ENCODE data around the gene FAM107B.

Gene FAM107B

GRCh38 chr10:14753441-14753840, 21.3 kb downstream of the FAM107B start:
- DNase-seq (ENCODE audit: low read depth, low spot score) = no peak
- in situ Hi-C loops (cut with HindIII; ENCODE audit: low sequenced_read_pairs) = no loop called here
- no peak for TF ChIP-seq CTCF (IDR thresholded peaks at IDR 0.05; ENCODE audit: low read depth, low read length)
- H3K4me3 ChIP-seq (ENCODE audit: low read depth, low read length) = no peak overlapping the region

GRCh38 chr10:14751921-14752320, 22.8 kb downstream of the FAM107B start:
- in situ Hi-C loops (cut with HindIII; ENCODE audit: low sequenced_read_pairs) = no loop called here
- no peak for TF ChIP-seq CTCF (IDR thresholded peaks at IDR 0.05; ENCODE audit: low read depth, low read length)
- peak; percentile 33 for DNase-seq (ENCODE audit: low read depth, low spot score)
- no peak overlapping the region for H3K4me3 ChIP-seq (ENCODE audit: low read depth, low read length)

- DNase-seq (ENCODE audit: low read depth, low spot score) = no peak
- H3K4me3 ChIP-seq (ENCODE audit: low read depth, low read length) = no peak overlapping the region
- in situ Hi-C loops (cut with HindIII; ENCODE audit: low sequenced_read_pairs) = no loop called here
- TF ChIP-seq CTCF (IDR thresholded peaks at IDR 0.05; ENCODE audit: low read depth, low read length) = no peak
These were observed 23.4 kb downstream of the FAM107B start for GRCh38 chr10:14751014-14751896.

- in situ Hi-C loops (cut with HindIII; ENCODE audit: low sequenced_read_pairs) = no loop called here
- no peak for DNase-seq (ENCODE audit: low read depth, low spot score)
- no peak overlapping the region for H3K4me3 ChIP-seq (ENCODE audit: low read depth, low read length)
- no peak for TF ChIP-seq CTCF (IDR thresholded peaks at IDR 0.05; ENCODE audit: low read depth, low read length)
These were observed 25.5 kb downstream of the FAM107B start for GRCh38 chr10:14749070-14749809.

GRCh38 chr10:14748441-14748840, 26.3 kb downstream of the FAM107B start:
- no peak overlapping the region for H3K4me3 ChIP-seq (ENCODE audit: low read depth, low read length)
- no peak for TF ChIP-seq CTCF (IDR thresholded peaks at IDR 0.05; ENCODE audit: low read depth, low read length)
- in situ Hi-C loops (cut with HindIII; ENCODE audit: low sequenced_read_pairs) = no loop called here
- no peak for DNase-seq (ENCODE audit: low read depth, low spot score)

DNA sequence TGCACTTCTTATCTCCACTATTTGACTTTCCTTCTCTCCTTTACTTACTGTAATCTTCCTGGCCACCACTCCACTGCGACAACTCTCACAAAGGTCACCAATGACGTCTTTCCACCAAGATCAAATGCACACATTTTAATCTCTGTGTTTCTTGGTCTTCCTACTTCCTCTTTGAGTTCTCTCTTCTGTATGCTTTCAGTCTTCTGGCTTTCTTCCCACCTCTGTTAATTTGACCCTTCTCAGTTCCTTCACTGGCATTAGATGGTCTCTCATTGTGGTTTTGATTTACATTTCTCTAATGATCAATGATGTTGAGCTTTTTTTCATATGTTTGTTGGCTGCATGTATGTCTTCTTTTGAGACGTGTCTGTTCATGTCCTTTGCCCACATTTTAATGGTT, 31.9 kb downstream of the FAM107B start:
- no peak for TF ChIP-seq CTCF (IDR thresholded peaks at IDR 0.05; ENCODE audit: low read depth, low read length)
- H3K4me3 ChIP-seq (ENCODE audit: low read depth, low read length) = no peak overlapping the region
- no peak for DNase-seq (ENCODE audit: low read depth, low spot score)
- in situ Hi-C loops (cut with HindIII; ENCODE audit: low sequenced_read_pairs) = no loop called here
